Fibroblast of lung (primary cell): ENCODE data around the gene STRA8. TPM values are rescaled to one million over a fixed set of nuclear protein-coding genes. Genes with fewer than 3 reads are reported as not detected.

Experiments used
- DNase-seq, 2 donors: peaks; one replicate each; pipeline versions ENCODE4 v3.0.0 to v3.0.0-alpha.2; 2010; ENCODE audit warnings: low read depth in 2 of 2
- H2AFZ ChIP-seq: 2 replicates; pipeline ENCODE4 v1.5.1; 2012; ENCODE audit warnings: low read length, control low read depth, inconsistent platforms
- H3K27ac ChIP-seq: 2 replicates; pipeline ENCODE4 v1.5.1; 2011; ENCODE audit warnings: low read length, control low read depth; ENCODE audit not compliant: insufficient read depth
- H3K27me3 ChIP-seq: 2 replicates; pipeline ENCODE4 v1.5.1; 2011; ENCODE audit warnings: mild to moderate bottlenecking, low read length; ENCODE audit not compliant: control insufficient read depth, insufficient read depth
- H3K36me3 ChIP-seq: 2 replicates; pipeline ENCODE4 v1.5.1; 2011; ENCODE audit warnings: low read length; ENCODE audit not compliant: control insufficient read depth, insufficient read depth
- H3K4me1 ChIP-seq: 2 replicates; pipeline ENCODE4 v1.5.1; 2011; ENCODE audit warnings: low read length; ENCODE audit not compliant: control insufficient read depth, insufficient read depth; ENCODE audit errors: extremely low read depth
- H3K4me2 ChIP-seq: 2 replicates; pipeline ENCODE4 v1.5.1; 2011; ENCODE audit warnings: low read length, control low read depth; ENCODE audit not compliant: insufficient read depth; ENCODE audit errors: extremely low read depth
- H3K4me3 ChIP-seq, 4 experiments: fragments of 200-600 bp in 1 of 4; sonication (generic) in 1 of 4; replicated peaks in 1 of 4; 2 replicates each; pipeline ENCODE4 v1.5.1; 2011 to 2016; ENCODE audit warnings: low read length in 4 of 4, low read depth in 3 of 4, mild to moderate bottlenecking in 3 of 4, control low read depth in 2 of 4, inconsistent platforms in 1 of 4, mixed read lengths in 1 of 4; ENCODE audit not compliant: insufficient read depth in 1 of 4; ENCODE audit errors: control extremely low read depth in 1 of 4
- H3K79me2 ChIP-seq: 2 replicates; pipeline ENCODE4 v1.5.1; 2012; ENCODE audit warnings: mild to moderate bottlenecking, low read length, inconsistent platforms; ENCODE audit not compliant: control insufficient read depth, insufficient read depth
- H3K9ac ChIP-seq: 2 replicates; pipeline ENCODE4 v1.5.1; 2011; ENCODE audit warnings: mild to moderate bottlenecking, low read length, control low read depth; ENCODE audit not compliant: insufficient read depth
- H3K9me3 ChIP-seq: 2 replicates; pipeline ENCODE4 v1.5.1; 2012; ENCODE audit warnings: low read depth, low read length; ENCODE audit not compliant: control insufficient read depth, insufficient read depth
- H4K20me1 ChIP-seq: 2 replicates; pipeline ENCODE4 v1.5.1; 2011; ENCODE audit warnings: low read length; ENCODE audit not compliant: control insufficient read depth, insufficient read depth; ENCODE audit errors: extremely low read depth
- EZH2 ChIP-seq: IDR thresholded peaks from 2 replicates; pipeline ENCODE4 v1.5.1; 2012; ENCODE audit warnings: low read length, control low read depth, mild to moderate bottlenecking; ENCODE audit errors: missing control alignments
- polyA plus RNA-seq, 2 donors: library from polyadenylated mRNA; depleted of rRNA in 1 of 2; stranded (reverse) in 1 of 2; unstranded in 1 of 2; fragments of >200 nt; gene quantifications; 2 replicates each; pipeline ENCODE4 v1.2.1, GENCODE V29; 2011 to 2012; ENCODE audit warnings: missing spikeins in 1 of 2
- total RNA-seq: library from RNA; depleted of rRNA; stranded (reverse); fragments of >200 nt; gene quantifications from 2 replicates; pipeline ENCODE4 v1.2.1, GENCODE V29; 2014
- TF ChIP-seq, protein P1 (sequence below), 2 donors: IDR thresholded peaks in 1 of 2; conservative IDR thresholded peaks in 1 of 2; 1 replicate in 1 of 2; 2 replicates in 1 of 2; pipeline ENCODE4 v1.5.1; 2011 to 2012; ENCODE audit warnings: low read length in 2 of 2, control low read depth in 1 of 2, inconsistent platforms in 1 of 2, low read depth in 1 of 2, mild to moderate bottlenecking in 1 of 2

STRA8 gene
- total and polyA plus RNA-seq, 2 donors (not counting 1 experiment from before 2014, with no cell fraction given), result not detected

DNA sequence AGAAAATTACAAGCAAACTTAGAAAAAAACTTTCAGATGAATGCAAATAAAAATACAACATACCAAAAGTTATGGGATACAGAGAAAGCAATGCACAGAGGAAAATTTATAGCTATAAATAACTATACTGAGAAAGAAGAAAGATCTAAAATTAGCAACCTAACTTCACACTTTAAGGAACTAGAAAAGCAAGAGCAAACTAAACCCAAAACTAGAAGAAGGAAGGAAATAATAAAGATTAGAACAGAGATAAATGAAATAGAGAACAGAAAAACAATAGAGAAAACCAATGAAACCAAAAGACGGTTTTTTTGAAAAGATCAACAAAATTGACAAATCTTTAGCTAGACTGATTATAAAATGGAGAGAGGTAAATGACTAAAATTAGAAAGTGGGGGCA, 9.6 kb upstream of the STRA8 start:
- no peaks in the 10 kb centered on the region for H3K27me3 ChIP-seq
- H3K9ac ChIP-seq, result no peak overlapping the region
- no peak overlapping the region for H3K4me3 ChIP-seq
- H3K27ac ChIP-seq, result no peak overlapping the region
- TF ChIP-seq, protein P1, sequence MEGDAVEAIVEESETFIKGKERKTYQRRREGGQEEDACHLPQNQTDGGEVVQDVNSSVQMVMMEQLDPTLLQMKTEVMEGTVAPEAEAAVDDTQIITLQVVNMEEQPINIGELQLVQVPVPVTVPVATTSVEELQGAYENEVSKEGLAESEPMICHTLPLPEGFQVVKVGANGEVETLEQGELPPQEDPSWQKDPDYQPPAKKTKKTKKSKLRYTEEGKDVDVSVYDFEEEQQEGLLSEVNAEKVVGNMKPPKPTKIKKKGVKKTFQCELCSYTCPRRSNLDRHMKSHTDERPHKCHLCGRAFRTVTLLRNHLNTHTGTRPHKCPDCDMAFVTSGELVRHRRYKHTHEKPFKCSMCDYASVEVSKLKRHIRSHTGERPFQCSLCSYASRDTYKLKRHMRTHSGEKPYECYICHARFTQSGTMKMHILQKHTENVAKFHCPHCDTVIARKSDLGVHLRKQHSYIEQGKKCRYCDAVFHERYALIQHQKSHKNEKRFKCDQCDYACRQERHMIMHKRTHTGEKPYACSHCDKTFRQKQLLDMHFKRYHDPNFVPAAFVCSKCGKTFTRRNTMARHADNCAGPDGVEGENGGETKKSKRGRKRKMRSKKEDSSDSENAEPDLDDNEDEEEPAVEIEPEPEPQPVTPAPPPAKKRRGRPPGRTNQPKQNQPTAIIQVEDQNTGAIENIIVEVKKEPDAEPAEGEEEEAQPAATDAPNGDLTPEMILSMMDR (conservative IDR thresholded peaks at IDR 0.05 in 1 of 2, IDR thresholded peaks at IDR 0.05 in 1 of 2; ENCODE audit: low read depth in 1 of 2, low read length in 2 of 2), result no peak
- no peak for TF ChIP-seq EZH2
- no peak overlapping the region for H3K4me2 ChIP-seq
- no peak overlapping the region for H2AFZ ChIP-seq
- no peaks in the 10 kb centered on the region for H3K9me3 ChIP-seq
- H3K36me3 ChIP-seq, result no peaks in the 10 kb centered on the region
- H3K4me1 ChIP-seq, result no peaks in the 10 kb centered on the region
- no peaks in the 10 kb centered on the region for H4K20me1 ChIP-seq
- no peak for DNase-seq
- H3K79me2 ChIP-seq, result no peaks in the 10 kb centered on the region

DNA sequence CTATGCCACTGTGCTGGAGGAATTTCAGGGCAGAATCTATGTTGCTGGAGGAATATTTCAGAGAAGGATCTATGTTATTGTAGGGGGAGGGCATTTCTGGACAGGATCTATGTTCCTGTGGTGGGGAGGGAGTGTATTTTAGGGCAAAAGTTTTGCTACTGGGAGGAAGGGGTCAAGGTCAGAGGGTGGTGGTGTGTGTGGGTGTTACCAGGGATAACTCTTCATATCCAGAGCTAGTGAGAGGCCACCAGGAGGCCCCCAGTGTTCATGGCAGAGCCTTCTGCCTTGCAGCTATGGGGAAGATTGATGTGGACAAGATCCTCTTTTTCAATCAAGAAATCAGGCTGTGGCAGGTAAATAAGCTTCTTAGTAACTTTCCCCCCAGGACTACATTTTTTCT, 2.0 kb upstream of the STRA8 start:
- Histone ChIP-seq H3K79me2 (no peaks in the 10 kb centered on the region), H3K4me3 (no peak overlapping the region), H3K36me3 (no peaks in the 10 kb centered on the region), H3K4me2 (no peak overlapping the region), H3K27me3 (no peaks in the 10 kb centered on the region), H3K9me3 (no peaks in the 10 kb centered on the region), H3K27ac (no peak overlapping the region), H3K4me1 (no peaks in the 10 kb centered on the region), H3K9ac (no peak overlapping the region), H2AFZ (no peak overlapping the region), H4K20me1 (no peaks in the 10 kb centered on the region)
- TF ChIP-seq, protein P1 (conservative IDR thresholded peaks at IDR 0.05 in 1 of 2, IDR thresholded peaks at IDR 0.05 in 1 of 2; ENCODE audit: low read depth in 1 of 2, low read length in 2 of 2), result no peak
- TF ChIP-seq EZH2, result no peak
- DNase-seq, result no peak

DNA sequence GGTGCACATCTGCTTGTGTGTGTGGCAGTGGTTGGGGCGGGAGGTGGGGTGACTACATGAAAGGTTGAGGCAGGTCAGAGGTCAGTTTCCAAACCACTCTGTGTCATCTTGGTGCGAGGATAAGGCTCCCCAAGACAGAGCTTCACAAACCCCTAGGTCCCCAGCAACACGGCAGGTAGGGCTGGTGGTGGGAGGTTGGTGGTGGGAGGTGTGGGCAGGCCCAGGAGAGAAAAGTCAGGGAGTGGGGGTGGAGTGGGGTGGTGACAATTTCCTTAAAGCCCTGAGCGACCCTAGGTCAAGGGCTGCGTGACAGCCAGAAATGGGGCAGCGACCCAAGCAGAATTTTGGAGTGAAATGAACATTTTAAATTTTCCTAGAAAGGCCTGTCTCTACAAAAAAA, 1.6 kb upstream of the STRA8 start:
- DNase-seq, result no peak
- no peaks in the 10 kb centered on the region for H4K20me1 ChIP-seq
- H3K9ac ChIP-seq, result no peak overlapping the region
- no peak overlapping the region for H2AFZ ChIP-seq
- TF ChIP-seq, protein P1 (conservative IDR thresholded peaks at IDR 0.05 in 1 of 2, IDR thresholded peaks at IDR 0.05 in 1 of 2; ENCODE audit: low read depth in 1 of 2, low read length in 2 of 2), result no peak
- TF ChIP-seq EZH2, result no peak
- no peaks in the 10 kb centered on the region for H3K79me2 ChIP-seq
- no peak overlapping the region for H3K4me2 ChIP-seq
- no peak overlapping the region for H3K4me3 ChIP-seq
- H3K4me1 ChIP-seq, result no peaks in the 10 kb centered on the region
- H3K27ac ChIP-seq, result no peak overlapping the region
- no peaks in the 10 kb centered on the region for H3K36me3 ChIP-seq
- H3K27me3 ChIP-seq, result no peaks in the 10 kb centered on the region
- H3K9me3 ChIP-seq, result no peaks in the 10 kb centered on the region
